ENCODE measurements around the gene TMC2.
"Not testable (repeated sequence)": the region's sequence is repeated elsewhere in the genome, so short reads cannot be mapped to it uniquely, and the experiment has no call there.

The TMC2 gene, protein sequence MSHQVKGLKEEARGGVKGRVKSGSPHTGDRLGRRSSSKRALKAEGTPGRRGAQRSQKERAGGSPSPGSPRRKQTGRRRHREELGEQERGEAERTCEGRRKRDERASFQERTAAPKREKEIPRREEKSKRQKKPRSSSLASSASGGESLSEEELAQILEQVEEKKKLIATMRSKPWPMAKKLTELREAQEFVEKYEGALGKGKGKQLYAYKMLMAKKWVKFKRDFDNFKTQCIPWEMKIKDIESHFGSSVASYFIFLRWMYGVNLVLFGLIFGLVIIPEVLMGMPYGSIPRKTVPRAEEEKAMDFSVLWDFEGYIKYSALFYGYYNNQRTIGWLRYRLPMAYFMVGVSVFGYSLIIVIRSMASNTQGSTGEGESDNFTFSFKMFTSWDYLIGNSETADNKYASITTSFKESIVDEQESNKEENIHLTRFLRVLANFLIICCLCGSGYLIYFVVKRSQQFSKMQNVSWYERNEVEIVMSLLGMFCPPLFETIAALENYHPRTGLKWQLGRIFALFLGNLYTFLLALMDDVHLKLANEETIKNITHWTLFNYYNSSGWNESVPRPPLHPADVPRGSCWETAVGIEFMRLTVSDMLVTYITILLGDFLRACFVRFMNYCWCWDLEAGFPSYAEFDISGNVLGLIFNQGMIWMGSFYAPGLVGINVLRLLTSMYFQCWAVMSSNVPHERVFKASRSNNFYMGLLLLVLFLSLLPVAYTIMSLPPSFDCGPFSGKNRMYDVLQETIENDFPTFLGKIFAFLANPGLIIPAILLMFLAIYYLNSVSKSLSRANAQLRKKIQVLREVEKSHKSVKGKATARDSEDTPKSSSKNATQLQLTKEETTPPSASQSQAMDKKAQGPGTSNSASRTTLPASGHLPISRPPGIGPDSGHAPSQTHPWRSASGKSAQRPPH

DNA sequence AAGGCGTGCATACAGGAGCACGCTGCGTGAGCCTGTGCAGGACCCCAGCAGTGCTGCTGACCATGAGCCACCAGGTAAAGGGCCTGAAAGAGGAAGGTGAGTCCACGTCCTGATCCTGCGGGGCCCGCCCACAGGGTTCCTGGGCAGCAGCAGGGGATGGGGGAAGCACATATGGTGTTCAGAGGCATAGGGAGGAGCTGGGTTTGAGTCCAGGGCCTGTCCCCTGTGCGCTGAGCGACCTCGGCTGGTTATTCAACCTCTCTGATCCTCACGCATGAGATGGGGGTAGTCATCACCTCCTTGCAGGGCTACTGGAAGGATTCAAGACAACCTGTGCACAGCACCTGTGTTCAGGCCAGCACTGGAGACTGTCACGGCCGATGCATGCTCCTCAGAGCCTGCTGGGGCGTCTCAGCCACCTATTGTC lies at the start of gene TMC2:
Gene TMC2, plus strand, starts transcription at position 14 of the 427 bp plus-strand sequence. Its CDS starts 49 bp downstream, at position 63.
- DNase-seq (ENCODE audit: low read depth in 1 of 2, low spot score in 1 of 2): no peak

DNA sequence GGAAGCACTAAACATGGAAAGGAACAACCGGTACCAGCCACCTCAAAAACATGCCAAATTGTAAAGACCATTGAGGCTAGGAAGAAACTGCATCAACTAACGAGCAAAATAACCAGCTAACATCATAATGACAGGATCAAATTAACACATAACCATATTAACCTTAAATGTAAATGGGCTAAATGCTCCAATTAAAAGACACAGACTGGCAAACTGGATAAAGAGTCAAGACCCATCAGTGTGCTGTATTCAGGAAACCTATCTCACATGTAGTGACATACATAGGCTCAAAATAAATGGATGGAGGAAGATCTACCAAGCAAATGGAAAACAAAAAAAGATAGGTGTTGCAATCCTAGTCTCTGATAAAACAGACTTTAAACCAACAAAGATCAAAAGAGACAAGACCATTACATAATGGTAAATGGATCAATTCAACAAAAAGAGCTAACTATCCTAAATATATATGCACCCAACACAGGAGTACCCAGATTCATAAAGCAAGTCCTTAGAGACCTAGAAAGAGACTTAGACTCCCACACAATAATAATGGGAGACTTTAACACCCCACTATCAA lies 33.5 kb upstream of the TMC2 start:
- DNase-seq (ENCODE audit: low read depth in 1 of 2, low spot score in 1 of 2): not testable (repeated sequence)

DNA sequence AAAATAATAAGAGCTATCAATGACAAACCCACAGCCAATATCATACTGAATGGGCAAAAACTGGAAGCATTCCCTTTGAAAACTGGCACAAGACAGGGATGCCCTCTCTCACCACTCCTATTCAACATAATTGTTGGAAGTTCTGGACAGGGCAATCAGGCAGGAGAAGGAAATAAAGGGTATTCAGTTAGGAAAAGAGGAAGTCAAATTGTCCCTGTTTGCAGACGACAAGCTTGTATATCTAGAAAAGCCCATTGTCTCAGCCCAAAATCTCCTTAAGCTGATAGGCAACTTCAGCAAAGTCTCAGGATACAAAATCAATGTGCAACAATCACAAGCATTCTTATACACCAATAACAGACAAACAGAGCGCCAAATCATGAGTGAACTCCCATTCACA lies 31.6 kb upstream of the TMC2 start:
- not testable (repeated sequence) for DNase-seq (ENCODE audit: low read depth in 1 of 2, low spot score in 1 of 2)

DNA sequence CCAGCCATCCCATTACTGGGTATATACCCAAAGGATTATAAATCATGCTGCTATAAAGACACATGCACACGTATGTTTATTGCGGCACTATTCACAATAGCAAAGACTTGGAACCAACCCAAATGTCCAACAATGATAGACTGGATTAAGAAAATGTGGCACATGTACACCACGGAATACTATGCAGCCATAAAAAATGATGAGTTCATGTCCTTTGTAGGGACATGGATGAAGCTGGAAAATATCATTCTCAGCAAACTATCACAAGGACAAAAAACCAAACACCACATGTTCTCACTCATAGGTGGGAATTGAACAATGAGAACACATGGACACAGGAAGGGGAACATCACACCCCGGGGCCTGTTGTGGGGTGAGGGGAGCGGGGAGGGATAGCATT lies 29.9 kb upstream of the TMC2 start:
- not testable (repeated sequence) for DNase-seq (ENCODE audit: low read depth in 1 of 2, low spot score in 1 of 2)

DNA sequence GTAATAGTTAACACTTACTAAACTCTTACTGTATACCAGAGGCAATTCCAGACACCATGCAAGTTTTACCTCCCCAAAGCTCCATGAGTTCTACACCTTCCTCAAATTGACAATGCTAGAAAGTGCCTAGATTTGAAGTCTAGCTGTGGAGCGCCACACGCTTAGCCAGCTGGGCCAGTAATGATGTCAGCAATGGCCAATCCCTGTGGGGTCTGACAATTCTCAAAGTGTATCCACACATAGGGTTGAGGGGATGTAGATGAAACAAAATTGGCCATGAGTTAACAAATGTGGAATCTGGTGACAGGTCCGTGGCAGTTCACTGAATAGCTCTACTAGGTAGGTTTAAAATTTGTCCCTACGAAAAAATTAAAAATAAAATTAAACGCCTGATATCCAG lies 28.9 kb upstream of the TMC2 start:
- no peak for DNase-seq (ENCODE audit: low read depth in 1 of 2, low spot score in 1 of 2)

DNA sequence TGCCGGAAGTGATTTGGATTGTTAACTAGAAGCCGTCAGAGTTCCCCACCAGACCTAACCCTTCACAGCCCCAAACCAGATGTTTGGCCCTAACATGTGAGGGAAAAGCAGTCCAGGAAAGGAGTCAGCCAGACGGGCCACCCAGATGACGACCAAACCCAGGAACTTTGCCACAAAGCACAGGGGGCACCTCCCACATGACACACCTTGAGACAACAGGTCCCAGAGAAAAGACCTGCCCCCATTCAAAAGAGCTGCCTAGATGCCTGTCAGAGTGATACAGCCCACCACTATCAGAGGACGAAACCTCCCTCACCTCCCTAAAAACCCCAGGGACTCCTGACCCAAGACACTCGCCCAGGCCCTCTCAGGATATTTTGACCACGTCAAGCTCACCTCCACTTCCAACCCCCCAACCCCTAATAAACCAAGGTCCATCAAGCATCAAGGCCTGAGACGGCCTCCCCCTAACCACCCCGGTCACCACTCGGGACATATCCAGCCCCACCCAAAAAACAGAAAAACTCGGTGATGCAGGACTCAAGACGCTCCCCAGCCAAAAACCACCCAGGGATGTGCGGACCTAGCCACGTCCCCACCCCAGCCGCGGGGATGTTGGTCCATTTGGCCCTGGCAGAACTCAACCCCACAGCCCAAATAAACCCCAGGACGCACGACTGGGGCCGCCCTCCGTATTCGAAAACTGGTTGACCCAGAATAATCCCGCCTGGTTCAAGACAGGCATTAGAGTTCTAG lies 28.3 kb upstream of the TMC2 start:
- DNase-seq (ENCODE audit: low read depth in 1 of 2, low spot score in 1 of 2): no peak

DNA sequence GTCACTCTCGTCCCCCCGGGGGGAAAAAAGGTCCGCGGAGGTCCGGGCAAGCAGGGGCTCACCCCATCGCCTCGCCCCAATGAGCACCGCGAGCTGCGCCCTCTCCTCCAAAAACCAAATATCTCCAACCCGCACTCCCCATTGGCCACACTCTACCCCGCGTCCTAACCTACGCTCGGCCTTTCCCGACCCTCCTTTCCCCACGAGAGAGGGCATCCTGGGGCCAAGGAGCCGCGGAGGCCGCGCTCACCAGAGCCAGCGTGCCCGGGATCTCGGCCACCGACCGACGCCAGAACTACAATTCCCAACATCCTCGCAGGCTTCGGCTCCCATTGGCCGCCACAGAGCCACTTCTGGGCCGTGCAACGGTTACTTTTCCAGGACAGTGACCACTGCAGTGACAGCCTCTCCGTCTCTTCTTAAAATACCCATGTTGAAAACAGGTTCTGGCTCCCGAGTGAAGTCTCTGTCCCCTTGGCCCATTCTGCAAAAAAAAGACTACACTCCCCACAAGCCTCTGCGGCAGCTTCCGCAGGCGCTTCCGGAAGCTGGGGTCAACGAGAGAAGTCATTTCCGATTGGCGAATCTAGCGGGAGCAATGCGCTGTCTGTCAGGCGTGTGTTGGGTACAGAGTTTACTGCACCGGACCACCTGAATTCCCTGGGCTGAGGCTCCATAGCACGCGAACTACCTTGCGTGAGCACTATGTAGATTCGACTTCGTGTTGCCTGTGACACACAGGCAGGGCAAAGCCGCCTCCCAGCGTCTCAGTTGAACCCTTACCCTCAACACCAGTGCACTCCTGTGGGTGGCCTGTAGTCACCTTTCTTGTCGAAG lies 27.5 kb upstream of the TMC2 start, which contains the start of gene ZNF343:
Gene ZNF343, minus strand, starts transcription at position 285 of the 837 bp plus-strand sequence. CDS start 15,020 bp downstream, outside the sequence.
- DNase-seq (ENCODE audit: low read depth in 1 of 2, low spot score in 1 of 2): peak; percentile 51 to 54

DNA sequence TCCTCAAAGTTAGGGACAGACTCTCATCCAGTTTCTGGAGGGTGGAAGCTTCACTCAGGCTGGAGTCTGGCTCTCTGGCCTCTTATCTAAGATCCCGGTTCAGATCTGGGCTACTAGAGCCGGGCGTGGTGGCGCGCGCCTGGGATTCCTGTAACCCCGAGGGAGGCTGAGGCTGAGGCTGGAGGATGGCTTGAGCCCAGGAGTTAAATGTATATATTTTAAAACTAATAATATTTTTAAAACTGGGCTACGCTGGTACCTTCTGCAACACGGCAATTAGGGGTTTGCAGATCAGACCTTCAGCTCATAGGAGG lies 26.9 kb upstream of the TMC2 start:
- DNase-seq (ENCODE audit: low read depth in 1 of 2, low spot score in 1 of 2): no peak

DNA sequence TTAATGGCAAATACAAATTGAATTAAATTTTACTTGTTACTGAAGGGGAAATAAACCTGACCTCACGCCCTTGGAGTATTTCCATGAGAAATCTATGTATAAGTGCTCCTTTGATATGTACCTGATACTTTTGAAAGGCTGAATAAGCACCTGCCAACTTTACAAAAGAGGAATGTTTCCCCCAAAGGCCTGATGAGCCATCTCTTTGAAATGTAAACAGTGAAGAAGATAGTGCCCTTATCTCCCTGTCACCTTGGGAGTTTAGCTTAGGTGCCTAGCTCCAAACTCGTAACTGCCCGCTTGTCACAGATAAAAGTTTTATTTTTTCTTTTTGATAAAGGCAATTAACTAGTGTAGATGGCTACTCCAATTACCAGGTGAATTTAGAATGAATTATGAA lies 26.6 kb upstream of the TMC2 start:
- DNase-seq (ENCODE audit: low read depth in 1 of 2, low spot score in 1 of 2): no peak

DNA sequence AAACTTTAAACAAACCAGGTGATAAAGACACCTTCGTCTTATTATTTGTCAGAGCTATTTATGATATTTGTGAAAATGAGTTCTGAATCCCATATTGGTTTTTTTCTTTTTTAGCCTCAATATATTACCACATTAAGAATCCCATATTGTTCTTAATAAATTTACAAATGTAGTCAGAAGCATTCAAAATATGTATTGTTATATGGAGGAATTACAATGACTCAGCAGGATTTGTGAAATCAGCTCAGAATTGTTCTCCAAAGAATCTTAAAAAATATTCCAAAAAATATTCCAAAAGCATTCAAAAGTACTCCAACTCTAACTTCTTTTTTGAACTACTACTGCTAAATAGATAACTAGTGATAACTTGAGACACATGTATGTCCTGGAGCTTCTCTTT lies 21.2 kb upstream of the TMC2 start:
- no peak for DNase-seq (ENCODE audit: low read depth in 1 of 2, low spot score in 1 of 2)

DNA sequence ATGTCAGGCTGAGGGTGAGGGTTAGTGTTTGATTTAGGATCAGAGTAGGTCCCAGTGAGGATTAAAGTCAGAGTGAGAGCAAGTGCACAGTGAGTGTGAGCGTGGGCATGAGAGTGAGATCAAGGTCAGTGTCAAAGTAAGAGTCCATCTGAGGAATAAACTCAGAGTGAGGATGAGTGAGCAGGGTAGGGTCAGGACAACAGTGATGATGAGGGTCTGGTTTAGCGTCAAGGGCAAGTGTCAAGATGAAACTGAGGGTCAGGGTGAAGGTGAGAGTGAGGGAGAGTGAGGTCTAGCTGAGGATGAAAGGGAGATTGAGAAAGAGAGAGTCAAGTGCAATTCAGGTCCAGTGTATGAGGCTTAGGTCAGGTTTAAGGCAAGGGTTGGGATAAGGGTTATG lies 20.0 kb upstream of the TMC2 start:
- DNase-seq (ENCODE audit: low read depth in 1 of 2, low spot score in 1 of 2): no peak

DNA sequence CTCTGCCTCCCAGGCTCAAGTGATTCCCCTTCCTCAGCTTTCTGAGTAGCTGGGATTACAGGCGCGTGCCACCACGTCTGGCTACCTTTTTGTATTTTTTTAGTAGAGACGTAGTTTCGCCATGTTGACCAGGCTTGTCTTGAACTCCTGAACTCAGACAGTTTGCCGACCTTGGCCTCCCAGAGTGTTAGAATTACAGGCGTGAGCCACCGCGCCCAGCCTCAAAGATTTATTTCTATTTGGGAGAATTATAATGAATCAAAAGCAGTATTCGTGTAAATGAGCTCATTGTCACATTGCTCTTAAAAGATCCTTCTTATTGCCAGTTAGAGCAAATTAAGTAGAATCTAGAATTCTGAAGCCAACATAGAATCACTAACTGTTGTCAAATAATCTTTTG lies 18.3 kb upstream of the TMC2 start:
- DNase-seq (ENCODE audit: low read depth in 1 of 2, low spot score in 1 of 2): no peak

DNA sequence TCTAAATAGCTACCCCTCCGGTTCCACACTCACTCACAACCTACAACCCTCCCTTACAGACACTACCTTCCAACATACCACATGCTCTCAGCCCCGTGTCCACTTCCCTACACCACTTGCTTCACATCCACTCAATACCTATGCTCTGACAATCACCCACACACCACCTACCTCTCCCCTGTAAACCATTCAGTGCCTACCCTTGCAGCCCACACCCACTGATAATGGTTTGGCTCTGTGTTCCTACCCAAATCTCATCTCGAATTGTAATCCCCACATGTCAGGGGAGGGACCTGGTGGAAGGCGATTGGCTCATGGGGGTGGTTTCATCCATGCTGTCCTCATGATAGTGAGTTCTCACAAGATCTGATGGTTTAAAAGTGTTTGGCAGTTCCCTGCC lies 17.8 kb upstream of the TMC2 start:
- no peak for DNase-seq (ENCODE audit: low read depth in 1 of 2, low spot score in 1 of 2)

DNA sequence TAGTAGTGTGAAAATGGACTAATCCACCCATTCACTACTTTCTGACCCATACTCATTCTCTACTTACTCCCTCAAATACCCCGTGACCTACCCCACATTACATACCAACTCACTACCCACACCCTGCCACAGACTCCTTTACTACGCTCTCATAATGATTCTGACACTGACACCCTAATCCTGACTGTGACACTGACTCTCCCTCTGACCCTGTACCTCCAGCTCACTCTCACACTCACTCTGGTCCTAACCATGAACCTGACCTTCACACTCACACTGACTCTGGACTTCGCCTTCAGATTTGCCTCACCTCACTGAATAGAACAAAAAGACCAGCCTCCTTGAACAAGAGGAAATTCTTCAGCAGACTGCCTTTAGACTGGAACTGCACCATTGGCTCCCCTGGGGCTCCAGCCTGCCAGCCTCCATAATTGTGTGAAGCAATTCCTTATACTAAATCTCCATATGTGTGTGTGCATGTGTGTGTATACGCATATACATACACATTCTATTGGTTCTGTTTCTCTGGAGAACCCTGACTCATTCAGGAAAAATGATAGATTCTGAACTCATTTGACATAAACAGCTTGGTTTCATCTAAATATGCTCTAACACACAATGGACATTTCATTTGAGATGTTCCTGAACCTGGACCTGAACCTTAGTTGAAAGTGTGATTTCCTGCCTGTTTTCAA lies 17.1 kb upstream of the TMC2 start:
- no peak for DNase-seq (ENCODE audit: low read depth in 1 of 2, low spot score in 1 of 2)

DNA sequence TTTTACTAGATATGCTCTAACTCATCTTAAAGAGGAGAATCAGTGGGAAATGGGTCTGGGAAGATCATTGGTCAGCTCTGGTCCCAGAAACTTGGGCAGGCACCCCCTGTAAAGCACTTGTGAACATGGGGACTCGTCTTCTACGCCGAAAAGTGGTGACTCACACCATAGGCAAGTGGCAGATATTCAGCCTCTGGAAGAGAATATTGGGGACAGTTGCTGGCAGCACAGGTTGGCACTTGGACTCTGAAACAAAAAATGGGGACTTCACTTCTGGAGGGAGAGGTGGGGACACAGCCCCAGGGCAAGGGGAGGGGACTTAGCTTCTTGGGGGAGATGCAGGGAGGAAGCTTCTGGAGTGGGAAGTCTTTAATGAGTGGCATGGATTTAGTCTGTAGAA lies 15.8 kb upstream of the TMC2 start:
- no peak for DNase-seq (ENCODE audit: low read depth in 1 of 2, low spot score in 1 of 2)

DNA sequence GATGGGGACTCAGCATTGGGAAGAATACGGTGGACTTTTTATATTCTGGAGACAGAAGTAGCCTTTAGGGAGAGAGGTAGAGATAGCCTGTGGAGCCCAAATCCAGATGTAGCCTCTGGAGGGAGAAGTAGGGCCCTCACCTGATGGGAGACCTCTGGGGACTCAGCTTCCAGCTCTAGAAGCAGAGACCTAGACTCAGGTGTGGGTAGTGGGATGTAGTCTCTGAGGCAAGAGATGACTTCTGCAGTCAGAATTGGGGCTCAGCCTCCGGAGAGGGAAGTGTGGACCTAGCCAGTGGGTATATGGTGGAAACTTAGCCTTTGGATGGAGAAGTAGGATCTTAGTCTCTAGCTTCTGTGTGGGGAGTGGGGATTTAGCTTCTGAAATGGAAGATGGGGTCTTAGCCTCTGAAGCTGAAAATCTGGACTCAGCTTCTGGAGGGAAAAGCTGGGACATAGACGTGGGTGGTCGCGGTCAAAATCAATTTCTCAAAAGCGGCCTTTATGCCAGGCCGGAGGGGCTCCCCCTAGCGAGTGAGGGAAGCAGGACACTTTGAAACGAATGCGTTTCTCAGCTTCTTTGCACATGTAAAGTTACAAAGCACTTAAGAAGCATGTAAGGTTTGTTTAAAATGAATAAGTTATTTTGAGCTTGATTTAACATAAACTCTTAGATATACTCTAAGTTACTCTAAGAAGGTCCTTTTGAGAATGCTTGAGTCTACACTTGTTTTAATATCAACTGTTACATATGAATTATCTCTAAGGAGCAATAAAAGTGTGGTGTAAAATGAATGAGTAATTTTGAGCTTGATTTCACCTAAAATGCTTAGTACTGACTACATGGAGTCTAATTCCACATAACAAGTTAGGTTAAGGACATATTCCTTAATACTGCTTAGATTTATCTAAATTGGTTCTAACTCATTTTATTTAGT lies 14.7 kb upstream of the TMC2 start:
- peak in 1 of 2 donors; percentile 36 for DNase-seq (ENCODE audit: low read depth in 1 of 2, low spot score in 1 of 2)

DNA sequence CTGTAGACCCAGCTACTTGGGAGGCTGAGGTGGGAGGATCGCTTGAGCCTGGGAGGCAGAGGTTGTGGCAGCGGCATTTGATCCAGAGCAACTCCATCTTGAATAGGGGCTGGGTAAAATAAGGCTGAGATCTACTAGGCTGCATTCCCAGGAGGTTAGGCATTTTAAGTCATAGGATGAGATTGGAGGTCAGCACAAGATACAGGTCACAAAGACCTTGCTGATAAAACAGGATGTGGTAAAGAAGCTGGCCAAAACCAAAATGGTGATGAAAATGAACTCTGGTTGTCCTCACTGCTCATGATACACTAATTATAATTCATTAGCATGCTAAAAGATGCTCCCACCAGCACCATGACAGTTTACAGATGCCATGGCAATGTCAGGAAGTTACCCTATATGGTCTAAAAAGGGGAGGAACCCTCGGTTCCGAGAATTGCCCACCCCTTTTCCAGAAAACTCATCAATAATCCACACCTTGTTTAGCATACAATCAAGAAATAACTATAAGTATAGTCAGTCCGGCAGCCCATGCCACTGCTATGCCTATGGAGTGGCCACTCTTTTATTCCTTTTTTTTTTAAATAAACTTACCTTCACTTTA lies 13.4 kb upstream of the TMC2 start:
- DNase-seq (ENCODE audit: low read depth in 1 of 2, low spot score in 1 of 2): not testable (repeated sequence)
